ENCODE data around the gene PCNX2. TPM values are rescaled to one million over a fixed set of nuclear protein-coding genes. Genes with fewer than 3 reads are reported as not detected.

Gene PCNX2
- total RNA-seq, 1 experiment from 2014 or later, result 15.0 TPM

GRCh38 chr1:233245191-233245765 is 50.2 kb downstream of the PCNX2 start:
- intact Hi-C loops (cut with micrococcal nuclease; ENCODE audit: unreplicated experiment), result no loop called here

GRCh38 chr1:233244183-233244582 is 51.3 kb downstream of the PCNX2 start:
- intact Hi-C loops (cut with micrococcal nuclease; ENCODE audit: unreplicated experiment), result loop anchor here (5.0 kb wide), 1 partner anchor 1377 kb away; no protein-coding TSS in a partner anchor
- Mint-ChIP-seq H3K4me3 (ENCODE audit: unreplicated experiment) (no peak overlapping the region), H3K9me3 (ENCODE audit: unreplicated experiment) (peaks cover 9% of the 10 kb centered on the region), H3K27me3 (ENCODE audit: insufficient read depth, unreplicated experiment) (no peaks in the 10 kb centered on the region), H3K36me3 (ENCODE audit: insufficient read depth, unreplicated experiment) (peaks cover 14% of the 10 kb centered on the region), H3K4me1 (ENCODE audit: low read depth, unreplicated experiment) (peaks cover 20% of the 10 kb centered on the region), H3K27ac (ENCODE audit: unreplicated experiment) (no peak overlapping the region)
- Histone ChIP-seq H3K4me1 (peaks cover 47% of the 10 kb centered on the region), H3K4me3 (ENCODE audit: low read depth, low read length) (no peak overlapping the region), H3K27me3 (replicated peaks; ENCODE audit: control insufficient read depth, insufficient read depth, low read length) (no peaks in the 10 kb centered on the region), H3K36me3 (ENCODE audit: control insufficient read depth, insufficient read depth, low read length) (0 out of 2 replicates have a peak, but pooled peaks cover 1% of the 10 kb centered on the region), H3K9me3 (no peaks in the 10 kb centered on the region)
- no TSS peak for BruUV-seq (replicated peaks)
- ChIA-PET CTCF (interaction anchor here (1.5 kb wide), 1 partner anchor 10 kb away, joined by 7 read pairs; no protein-coding TSS in a partner anchor), POLR2A (no interaction called here)
- TF ChIP-seq CTCF (IDR thresholded peaks at IDR 0.05; ENCODE audit: insufficient read depth in 1 of 2, low read depth in 1 of 2, low read length in 1 of 2, severe bottlenecking in 1 of 2, unreplicated experiment in 1 of 2), result no peak
- peak; percentile 38 to 63 for DNase-seq

More at GRCh38 chr1:233245191-233245765, 50.2 kb downstream of the PCNX2 start:
- no peak for DNase-seq
- H3K27me3 Mint-ChIP-seq (ENCODE audit: insufficient read depth, unreplicated experiment), result no peaks in the 10 kb centered on the region
- ChIA-PET POLR2A (no interaction called here), CTCF (interaction anchor here (1.5 kb wide), 1 partner anchor 9 kb away, joined by 7 read pairs; no protein-coding TSS in a partner anchor)
- H3K36me3 Mint-ChIP-seq (ENCODE audit: insufficient read depth, unreplicated experiment), result peaks cover 21% of the 10 kb centered on the region
- no peaks in the 10 kb centered on the region for H3K27me3 ChIP-seq (replicated peaks; ENCODE audit: control insufficient read depth, insufficient read depth, low read length)
- H3K4me3 ChIP-seq (ENCODE audit: low read depth, low read length), result no peak overlapping the region
- H3K4me1 ChIP-seq, result peaks cover 47% of the 10 kb centered on the region
- peaks cover 20% of the 10 kb centered on the region for H3K4me1 Mint-ChIP-seq (ENCODE audit: low read depth, unreplicated experiment)
- H3K27ac Mint-ChIP-seq (ENCODE audit: unreplicated experiment), result peak overlapping the region; percentile 31
- BruUV-seq (replicated peaks), result no TSS peak
- 0 out of 2 replicates have a peak, but pooled peaks cover 1% of the 10 kb centered on the region for H3K36me3 ChIP-seq (ENCODE audit: control insufficient read depth, insufficient read depth, low read length)
- no peak overlapping the region for H3K4me3 Mint-ChIP-seq (ENCODE audit: unreplicated experiment)
- peaks cover 9% of the 10 kb centered on the region for H3K9me3 Mint-ChIP-seq (ENCODE audit: unreplicated experiment)
- H3K9me3 ChIP-seq, result no peaks in the 10 kb centered on the region
- no peak for TF ChIP-seq CTCF (IDR thresholded peaks at IDR 0.05; ENCODE audit: insufficient read depth in 1 of 2, low read depth in 1 of 2, low read length in 1 of 2, severe bottlenecking in 1 of 2, unreplicated experiment in 1 of 2)

GRCh38 chr1:233242827-233243483 is 52.6 kb downstream of the PCNX2 start:
- Mint-ChIP-seq H3K36me3 (ENCODE audit: insufficient read depth, unreplicated experiment) (peaks cover 14% of the 10 kb centered on the region), H3K4me3 (ENCODE audit: unreplicated experiment) (no peak overlapping the region), H3K27ac (ENCODE audit: unreplicated experiment) (no peak overlapping the region), H3K4me1 (ENCODE audit: low read depth, unreplicated experiment) (peaks cover 25% of the 10 kb centered on the region), H3K27me3 (ENCODE audit: insufficient read depth, unreplicated experiment) (no peaks in the 10 kb centered on the region), H3K9me3 (ENCODE audit: unreplicated experiment) (peaks cover 9% of the 10 kb centered on the region)
- Histone ChIP-seq H3K4me3 (ENCODE audit: low read depth, low read length) (no peak overlapping the region), H3K27me3 (replicated peaks; ENCODE audit: control insufficient read depth, insufficient read depth, low read length) (no peaks in the 10 kb centered on the region), H3K36me3 (ENCODE audit: control insufficient read depth, insufficient read depth, low read length) (0 out of 2 replicates have a peak, but pooled peaks cover 1% of the 10 kb centered on the region), H3K4me1 (peaks cover 47% of the 10 kb centered on the region), H3K9me3 (no peaks in the 10 kb centered on the region)
- intact Hi-C loops (cut with micrococcal nuclease; ENCODE audit: unreplicated experiment), result loop anchor here (2.0 to 5.0 kb wide), 3 partner anchors 82 to 1376 kb away; no protein-coding TSS in a partner anchor
- BruUV-seq (replicated peaks), result no TSS peak
- ChIA-PET CTCF (no interaction called here), POLR2A (no interaction called here)
- no peak for DNase-seq
- no peak for TF ChIP-seq CTCF (IDR thresholded peaks at IDR 0.05; ENCODE audit: insufficient read depth in 1 of 2, low read depth in 1 of 2, low read length in 1 of 2, severe bottlenecking in 1 of 2, unreplicated experiment in 1 of 2)
